GM12891 (cell line): Measurements from ENCODE around the gene PNRC2.

Experiments used
- POLR2A ChIP-seq: IDR thresholded peaks from 2 replicates; pipeline ENCODE4 v1.6.1; 2011; ENCODE audit warnings: low read depth, low read length, control low read depth
- TAF1 ChIP-seq: IDR thresholded peaks from 2 replicates; pipeline ENCODE4 v1.6.1; 2011; ENCODE audit warnings: low read depth, low read length, control low read depth

DNA sequence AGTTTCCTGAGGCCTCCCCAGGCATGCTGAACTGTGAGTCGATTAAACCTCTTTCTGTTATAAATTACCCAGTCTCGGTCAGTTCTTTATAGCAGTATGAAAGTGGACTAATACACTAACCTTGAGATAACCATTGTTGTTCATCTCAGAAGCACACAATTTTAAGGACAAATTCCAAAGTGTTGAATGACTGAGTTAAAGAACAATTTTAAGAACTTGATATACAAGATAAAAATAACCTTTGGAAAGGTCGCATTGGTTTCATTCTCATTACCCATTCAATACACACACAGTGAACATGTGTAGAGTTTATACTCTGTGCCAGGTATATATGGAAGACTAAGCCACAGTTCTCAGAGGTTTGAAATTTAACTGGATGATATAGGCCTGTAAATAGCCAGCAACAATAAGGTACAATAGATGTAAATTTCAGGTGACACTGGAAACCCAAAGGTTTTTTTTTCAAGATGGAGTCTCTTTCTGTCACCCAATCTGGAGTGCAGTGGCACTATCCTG, 39.6 kb downstream of the PNRC2 start:
- TF ChIP-seq POLR2A (no peak), TAF1 (no peak)
